Ovary (tissue), 3 donors: ENCODE data around the gene CUL9.

Experiments
- EP300 ChIP-seq: sonication (generic); formaldehyde crosslinking; IDR thresholded peaks from one replicate; pipeline ENCODE4 v1.6.1; 2017; ENCODE audit warnings: antibody characterized with exemption
- TF ChIP-seq, protein P1 (sequence below), 3 donors: fragments of 450-650 bp in 2 of 3; fragments of 200-600 bp in 1 of 3; IDR thresholded peaks; one replicate each; pipeline versions ENCODE4 v1.5.1 to v1.8.0; 2016 to 2022; ENCODE audit warnings: antibody characterized with exemption in 3 of 3, mild to moderate bottlenecking in 1 of 3
- donor health status: DM: no; HTN: no; CAD: no.

DNA sequence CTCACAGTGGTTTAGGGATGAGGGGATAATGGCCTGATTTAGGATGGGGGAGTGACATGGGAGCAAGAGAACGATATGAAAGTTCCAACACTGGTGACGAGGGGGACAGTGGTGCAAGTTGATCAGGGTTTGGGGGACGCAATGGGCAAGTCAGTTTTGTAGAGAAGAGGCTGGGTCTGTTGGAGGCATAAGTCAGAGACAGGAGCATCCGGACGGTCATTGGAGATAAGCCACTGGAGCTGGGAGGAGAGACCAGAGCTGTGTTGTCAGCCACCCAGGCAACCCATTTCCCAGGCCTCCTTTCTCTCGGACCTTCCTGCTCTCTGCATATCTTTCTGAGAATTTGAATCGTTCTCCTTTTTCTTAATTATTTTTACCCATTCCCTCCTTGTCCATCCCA, 37.8 kb downstream of the CUL9 start:
- TF ChIP-seq, protein P1, sequence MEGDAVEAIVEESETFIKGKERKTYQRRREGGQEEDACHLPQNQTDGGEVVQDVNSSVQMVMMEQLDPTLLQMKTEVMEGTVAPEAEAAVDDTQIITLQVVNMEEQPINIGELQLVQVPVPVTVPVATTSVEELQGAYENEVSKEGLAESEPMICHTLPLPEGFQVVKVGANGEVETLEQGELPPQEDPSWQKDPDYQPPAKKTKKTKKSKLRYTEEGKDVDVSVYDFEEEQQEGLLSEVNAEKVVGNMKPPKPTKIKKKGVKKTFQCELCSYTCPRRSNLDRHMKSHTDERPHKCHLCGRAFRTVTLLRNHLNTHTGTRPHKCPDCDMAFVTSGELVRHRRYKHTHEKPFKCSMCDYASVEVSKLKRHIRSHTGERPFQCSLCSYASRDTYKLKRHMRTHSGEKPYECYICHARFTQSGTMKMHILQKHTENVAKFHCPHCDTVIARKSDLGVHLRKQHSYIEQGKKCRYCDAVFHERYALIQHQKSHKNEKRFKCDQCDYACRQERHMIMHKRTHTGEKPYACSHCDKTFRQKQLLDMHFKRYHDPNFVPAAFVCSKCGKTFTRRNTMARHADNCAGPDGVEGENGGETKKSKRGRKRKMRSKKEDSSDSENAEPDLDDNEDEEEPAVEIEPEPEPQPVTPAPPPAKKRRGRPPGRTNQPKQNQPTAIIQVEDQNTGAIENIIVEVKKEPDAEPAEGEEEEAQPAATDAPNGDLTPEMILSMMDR (IDR thresholded peaks at IDR 0.05): no peak
- no peak for TF ChIP-seq EP300
